GM18498 (cell line): ENCODE results near the gene RPH3AL.
"Not testable (repeated sequence)": the region's sequence is repeated elsewhere in the genome, so short reads cannot be mapped to it uniquely, and the experiment has no call there.

Experiments used
- ATAC-seq: cut with Tn5 transposase; IDR thresholded peaks from one replicate; pipeline ENCODE4 v1.9.1; 2021; ENCODE audit warnings: mild to moderate bottlenecking, moderate library complexity; ENCODE audit not compliant: unreplicated experiment

RPH3AL gene

GRCh38 chr17:227946-228615, 124.5 kb downstream of the RPH3AL start:
- ATAC-seq, result no peak

GRCh38 chr17:227078-227945, 125.3 kb downstream of the RPH3AL start:
- no peak for ATAC-seq

GRCh38 chr17:226108-227077, 126.2 kb downstream of the RPH3AL start:
- no peak for ATAC-seq

- no peak for ATAC-seq
These were observed 127.1 kb downstream of the RPH3AL start for GRCh38 chr17:225551-225950.

- not testable (repeated sequence) for ATAC-seq
These were observed 128.0 kb downstream of the RPH3AL start for GRCh38 chr17:224576-224975.

GRCh38 chr17:223723-224471, 128.7 kb downstream of the RPH3AL start:
- ATAC-seq, result no peak

GRCh38 chr17:222172-222571, 130.4 kb downstream of the RPH3AL start:
- ATAC-seq, result no peak

- no peak for ATAC-seq
These were observed 132.9 kb downstream of the RPH3AL start for GRCh38 chr17:219696-220095.

GRCh38 chr17:218432-219110, 134.0 kb downstream of the RPH3AL start:
- no peak for ATAC-seq

GRCh38 chr17:216625-217024, 136.0 kb downstream of the RPH3AL start:
- no peak for ATAC-seq

- not testable (repeated sequence) for ATAC-seq
These were observed 136.8 kb downstream of the RPH3AL start for GRCh38 chr17:215563-216478.

- ATAC-seq, result no peak
These were observed 137.7 kb downstream of the RPH3AL start for GRCh38 chr17:214881-215331.

- ATAC-seq, result no peak
These were observed 139.1 kb downstream of the RPH3AL start for GRCh38 chr17:213286-214105.

- no peak for ATAC-seq
These were observed 142.2 kb downstream of the RPH3AL start for GRCh38 chr17:210402-210801.

- ATAC-seq, result no peak
These were observed 144.2 kb downstream of the RPH3AL start for GRCh38 chr17:208429-208828.

GRCh38 chr17:207775-208174, 144.8 kb downstream of the RPH3AL start:
- no peak for ATAC-seq

- no peak for ATAC-seq
These were observed 145.6 kb downstream of the RPH3AL start for GRCh38 chr17:206941-207560.
